ENCODE results near the gene OLA1.

OLA1 gene

GRCh38 chr2:174038462-174038861, 209.9 kb downstream of the OLA1 start:
- ATAC-seq (replicated peaks): no peak
- H3K27ac Mint-ChIP-seq: peak overlapping the region; percentile 84 to 94
- H3K9me3 Mint-ChIP-seq: no peaks in the 10 kb centered on the region
- no peak overlapping the region for H3K4me3 Mint-ChIP-seq
- no peak for DNase-seq
- peaks cover 8 to 9% of the 10 kb centered on the region in 2 donors for H3K4me1 Mint-ChIP-seq (ENCODE audit: low read depth in 2 of 2)
- peaks cover 9 to 32% of the 10 kb centered on the region in 2 donors for H3K27me3 Mint-ChIP-seq
- peaks cover 5% of the 10 kb centered on the region for H3K36me3 Mint-ChIP-seq (ENCODE audit: insufficient read depth)

GRCh38 chr2:174036825-174037224, 211.5 kb downstream of the OLA1 start:
- no peak overlapping the region for H3K27ac Mint-ChIP-seq
- peaks cover 5 to 27% of the 10 kb centered on the region in 2 donors for H3K27me3 Mint-ChIP-seq
- ATAC-seq (replicated peaks) (no peak), DNase-seq (no peak)
- no peak overlapping the region for H3K4me3 Mint-ChIP-seq
- peaks cover 5% of the 10 kb centered on the region for H3K36me3 Mint-ChIP-seq (ENCODE audit: insufficient read depth)
- no peaks in the 10 kb centered on the region for H3K9me3 Mint-ChIP-seq
- peaks cover 12 to 13% of the 10 kb centered on the region in 2 donors for H3K4me1 Mint-ChIP-seq (ENCODE audit: low read depth in 2 of 2)

GRCh38 chr2:174035981-174036742, 212.2 kb downstream of the OLA1 start:
- H3K4me1 Mint-ChIP-seq (ENCODE audit: low read depth in 2 of 2): peaks cover 12 to 13% of the 10 kb centered on the region in 2 donors
- no peak overlapping the region for H3K4me3 Mint-ChIP-seq
- ATAC-seq (replicated peaks) (no peak), DNase-seq (no peak)
- no peaks in the 10 kb centered on the region for H3K9me3 Mint-ChIP-seq
- peaks cover 5 to 27% of the 10 kb centered on the region in 2 donors for H3K27me3 Mint-ChIP-seq
- peaks cover 5% of the 10 kb centered on the region for H3K36me3 Mint-ChIP-seq (ENCODE audit: insufficient read depth)
- H3K27ac Mint-ChIP-seq: no peak overlapping the region

- ATAC-seq (replicated peaks) (no peak), DNase-seq (no peak)
- peaks cover 5 to 27% of the 10 kb centered on the region in 2 donors for H3K27me3 Mint-ChIP-seq
- H3K4me1 Mint-ChIP-seq (ENCODE audit: low read depth in 2 of 2): peaks cover 12 to 13% of the 10 kb centered on the region in 2 donors
- H3K27ac Mint-ChIP-seq: no peak overlapping the region
- H3K9me3 Mint-ChIP-seq: no peaks in the 10 kb centered on the region
- peaks cover 5% of the 10 kb centered on the region for H3K36me3 Mint-ChIP-seq (ENCODE audit: insufficient read depth)
- H3K4me3 Mint-ChIP-seq: no peak overlapping the region
Measured at GRCh38 chr2:174035117-174035635, 213.2 kb downstream of the OLA1 start.

GRCh38 chr2:174033163-174033550, 215.2 kb downstream of the OLA1 start:
- Mint-ChIP-seq H3K9me3 (no peaks in the 10 kb centered on the region), H3K27ac (no peak overlapping the region), H3K27me3 (peaks cover 5 to 27% of the 10 kb centered on the region in 2 donors), H3K4me3 (no peak overlapping the region), H3K36me3 (ENCODE audit: insufficient read depth) (peaks cover 2% of the 10 kb centered on the region), H3K4me1 (ENCODE audit: low read depth in 2 of 2) (peaks cover 4% of the 10 kb centered on the region in 2 donors)
- no peak for ATAC-seq (replicated peaks)
- no peak for DNase-seq

- H3K4me3 Mint-ChIP-seq: no peak overlapping the region
- H3K36me3 Mint-ChIP-seq (ENCODE audit: insufficient read depth): peaks cover under 1% of the 10 kb centered on the region
- ATAC-seq (replicated peaks) (no peak), DNase-seq (no peak)
- H3K9me3 Mint-ChIP-seq: no peaks in the 10 kb centered on the region
- H3K27ac Mint-ChIP-seq: no peak overlapping the region
- H3K27me3 Mint-ChIP-seq: peaks cover 5 to 12% of the 10 kb centered on the region in 2 donors
- peaks cover 4% of the 10 kb centered on the region in 2 donors for H3K4me1 Mint-ChIP-seq (ENCODE audit: low read depth in 2 of 2)
Measured at GRCh38 chr2:174031226-174031625, 217.1 kb downstream of the OLA1 start.

GRCh38 chr2:174028935-174029334, 219.4 kb downstream of the OLA1 start:
- Mint-ChIP-seq H3K27ac (no peak overlapping the region), H3K4me1 (ENCODE audit: low read depth in 2 of 2) (peaks cover 4 to 7% of the 10 kb centered on the region in 2 donors), H3K27me3 (peaks cover under 1 to 5% of the 10 kb centered on the region in 2 donors), H3K4me3 (no peak overlapping the region), H3K9me3 (no peaks in the 10 kb centered on the region), H3K36me3 (ENCODE audit: insufficient read depth) (no peaks in the 10 kb centered on the region)
- DNase-seq: no peak
- ATAC-seq (replicated peaks): no peak

- Mint-ChIP-seq H3K27ac (peak overlapping the region in 1 of 2 donors; percentile 70), H3K27me3 (peaks cover 0 to 7% of the 10 kb centered on the region in 2 donors), H3K36me3 (ENCODE audit: insufficient read depth) (no peaks in the 10 kb centered on the region), H3K4me1 (ENCODE audit: low read depth in 2 of 2) (peaks cover 4 to 7% of the 10 kb centered on the region in 2 donors), H3K4me3 (no peak overlapping the region), H3K9me3 (no peaks in the 10 kb centered on the region)
- no peak for DNase-seq
- ATAC-seq (replicated peaks): no peak
Measured at GRCh38 chr2:174027956-174028355, 220.4 kb downstream of the OLA1 start.

GRCh38 chr2:174026122-174026845, 222.0 kb downstream of the OLA1 start:
- no peak for DNase-seq
- H3K9me3 Mint-ChIP-seq: no peaks in the 10 kb centered on the region
- H3K4me3 Mint-ChIP-seq: no peak overlapping the region
- peaks cover 0 to 3% of the 10 kb centered on the region in 2 donors for H3K4me1 Mint-ChIP-seq (ENCODE audit: low read depth in 2 of 2)
- no peaks in the 10 kb centered on the region for H3K36me3 Mint-ChIP-seq (ENCODE audit: insufficient read depth)
- no peak for ATAC-seq (replicated peaks)
- H3K27me3 Mint-ChIP-seq: peaks cover 0 to 7% of the 10 kb centered on the region in 2 donors
- no peak overlapping the region for H3K27ac Mint-ChIP-seq

GRCh38 chr2:174025271-174026121, 222.8 kb downstream of the OLA1 start:
- peaks cover 0 to 3% of the 10 kb centered on the region in 2 donors for H3K4me1 Mint-ChIP-seq (ENCODE audit: low read depth in 2 of 2)
- ATAC-seq (replicated peaks) (no peak), DNase-seq (no peak)
- H3K27me3 Mint-ChIP-seq: peaks cover 0 to 7% of the 10 kb centered on the region in 2 donors
- H3K9me3 Mint-ChIP-seq: no peaks in the 10 kb centered on the region
- no peak overlapping the region for H3K4me3 Mint-ChIP-seq
- no peak overlapping the region for H3K27ac Mint-ChIP-seq
- no peaks in the 10 kb centered on the region for H3K36me3 Mint-ChIP-seq (ENCODE audit: insufficient read depth)

GRCh38 chr2:174024524-174025270, 223.6 kb downstream of the OLA1 start:
- Mint-ChIP-seq H3K36me3 (ENCODE audit: insufficient read depth) (no peaks in the 10 kb centered on the region), H3K27ac (no peak overlapping the region), H3K4me3 (no peak overlapping the region), H3K27me3 (peaks cover 0 to 7% of the 10 kb centered on the region in 2 donors), H3K4me1 (ENCODE audit: low read depth in 2 of 2) (peaks cover 0 to 3% of the 10 kb centered on the region in 2 donors), H3K9me3 (no peaks in the 10 kb centered on the region)
- ATAC-seq (replicated peaks) (no peak), DNase-seq (no peak)

- H3K9me3 Mint-ChIP-seq: no peaks in the 10 kb centered on the region
- H3K27me3 Mint-ChIP-seq: peaks cover 3 to 12% of the 10 kb centered on the region in 2 donors
- no peak overlapping the region for H3K27ac Mint-ChIP-seq
- H3K4me1 Mint-ChIP-seq (ENCODE audit: low read depth in 2 of 2): peaks cover 0 to 3% of the 10 kb centered on the region in 2 donors
- DNase-seq: no peak
- H3K36me3 Mint-ChIP-seq (ENCODE audit: insufficient read depth): no peaks in the 10 kb centered on the region
- ATAC-seq (replicated peaks): peak; percentile 36
- no peak overlapping the region for H3K4me3 Mint-ChIP-seq
Measured at GRCh38 chr2:174023591-174024523, 224.5 kb downstream of the OLA1 start.
